ENCODE measurements around the gene IRF4.

Gene IRF4

DNA sequence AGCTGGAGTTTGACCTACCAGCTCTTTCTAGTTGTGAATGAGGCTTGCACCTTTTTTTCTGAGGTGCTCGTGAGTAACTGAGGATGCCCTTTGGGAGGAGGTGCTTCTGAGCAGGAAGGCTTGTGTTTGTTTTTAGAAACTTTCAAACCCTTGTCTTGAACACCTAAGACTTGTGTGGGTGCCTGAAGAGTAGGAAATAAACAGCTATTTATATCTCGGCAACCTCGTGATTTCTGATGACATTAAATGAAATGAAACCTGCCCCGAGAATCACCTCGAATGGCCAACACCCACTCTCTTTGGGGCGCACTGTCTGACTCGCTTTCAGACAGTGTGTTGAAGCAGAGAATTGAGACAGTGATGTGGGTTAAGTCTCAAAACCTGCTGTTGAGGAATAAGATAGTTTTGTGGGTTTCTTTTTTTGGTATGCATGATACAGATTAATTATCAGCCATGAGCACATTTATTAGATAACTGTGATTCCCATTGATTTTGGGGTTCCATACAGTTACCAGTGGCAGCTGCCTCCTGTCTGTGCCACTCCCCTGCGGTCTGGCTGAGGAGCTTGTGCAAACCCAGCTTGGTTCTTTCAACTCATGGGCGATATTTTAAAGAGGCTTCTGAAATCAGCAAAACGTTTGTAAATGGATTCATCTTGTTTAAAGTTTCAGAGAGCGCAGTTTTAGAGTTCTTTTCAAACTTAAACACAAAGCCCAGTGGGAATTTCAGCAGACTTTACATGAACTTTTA lies 8.4 kb downstream of the IRF4 start:
- DNase-seq, result no peak

DNA sequence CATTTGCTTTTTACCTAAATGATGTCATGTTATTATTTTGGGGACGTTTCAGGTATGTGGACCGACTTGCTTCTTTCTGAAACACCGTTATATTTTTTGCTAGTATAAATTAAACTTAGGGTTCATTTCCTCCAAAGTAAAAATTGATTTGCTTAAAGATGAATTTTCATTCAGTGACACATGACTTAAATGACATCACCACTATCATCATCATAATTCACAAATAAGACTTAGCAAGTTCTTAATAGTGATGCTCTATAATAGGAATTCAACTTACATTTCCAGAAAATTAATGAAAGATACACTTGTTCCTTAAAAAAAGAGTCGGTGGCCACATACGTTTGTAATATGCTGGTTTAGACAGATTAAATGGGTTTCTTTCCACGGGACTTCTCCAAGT lies 9.3 kb downstream of the IRF4 start:
- no peak for DNase-seq

DNA sequence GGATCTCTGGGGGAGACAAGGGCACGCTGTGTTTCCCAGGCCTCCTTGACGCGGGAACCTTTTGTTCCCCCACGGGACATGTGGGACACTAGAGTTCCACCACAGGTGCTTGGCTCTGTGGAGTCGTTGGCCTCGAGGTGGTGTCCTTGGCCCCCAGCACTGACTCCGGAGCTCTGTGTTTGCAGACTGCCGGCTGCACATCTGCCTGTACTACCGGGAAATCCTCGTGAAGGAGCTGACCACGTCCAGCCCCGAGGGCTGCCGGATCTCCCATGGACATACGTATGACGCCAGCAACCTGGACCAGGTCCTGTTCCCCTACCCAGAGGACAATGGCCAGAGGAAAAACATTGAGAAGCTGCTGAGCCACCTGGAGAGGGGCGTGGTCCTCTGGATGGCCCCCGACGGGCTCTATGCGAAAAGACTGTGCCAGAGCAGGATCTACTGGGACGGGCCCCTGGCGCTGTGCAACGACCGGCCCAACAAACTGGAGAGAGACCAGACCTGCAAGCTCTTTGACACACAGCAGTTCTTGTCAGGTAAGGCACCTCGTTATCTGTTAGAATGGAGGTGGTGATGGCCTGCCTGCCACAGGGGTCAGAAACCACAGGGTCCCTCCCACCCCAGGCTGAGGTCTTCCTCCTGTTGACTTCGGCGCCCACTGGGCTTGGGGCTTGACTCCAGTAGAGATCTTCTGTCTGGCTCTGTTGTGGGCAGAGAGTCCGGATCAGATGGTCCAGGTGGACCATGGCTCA lies 9.9 kb downstream of the IRF4 start:
- DNase-seq, result no peak

- no peak for DNase-seq
These were observed 10.6 kb downstream of the IRF4 start for GRCh38 chr6:401994-402640.

GRCh38 chr6:402901-403658 lies 11.5 kb downstream of the IRF4 start:
- DNase-seq, result no peak

GRCh38 chr6:403659-404655 lies 12.4 kb downstream of the IRF4 start:
- no peak for DNase-seq

GRCh38 chr6:404685-405423 lies 13.3 kb downstream of the IRF4 start:
- DNase-seq, result no peak

GRCh38 chr6:408148-408547 lies 16.6 kb downstream of the IRF4 start:
- DNase-seq, result no peak

DNA sequence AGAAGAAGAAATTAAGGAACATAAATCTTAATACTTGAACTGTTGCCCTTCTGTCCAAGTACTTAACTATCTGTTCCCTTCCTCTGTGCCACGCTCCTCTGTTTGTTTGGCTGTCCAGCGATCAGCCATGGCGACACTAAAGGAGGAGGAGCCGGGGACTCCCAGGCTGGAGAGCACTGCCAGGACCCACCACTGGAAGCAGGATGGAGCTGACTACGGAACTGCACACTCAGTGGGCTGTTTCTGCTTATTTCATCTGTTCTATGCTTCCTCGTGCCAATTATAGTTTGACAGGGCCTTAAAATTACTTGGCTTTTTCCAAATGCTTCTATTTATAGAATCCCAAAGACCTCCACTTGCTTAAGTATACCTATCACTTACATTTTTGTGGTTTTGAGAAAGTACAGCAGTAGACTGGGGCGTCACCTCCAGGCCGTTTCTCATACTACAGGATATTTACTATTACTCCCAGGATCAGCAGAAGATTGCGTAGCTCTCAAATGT lies 17.1 kb downstream of the IRF4 start:
- DNase-seq, result peak; percentile 56

DNA sequence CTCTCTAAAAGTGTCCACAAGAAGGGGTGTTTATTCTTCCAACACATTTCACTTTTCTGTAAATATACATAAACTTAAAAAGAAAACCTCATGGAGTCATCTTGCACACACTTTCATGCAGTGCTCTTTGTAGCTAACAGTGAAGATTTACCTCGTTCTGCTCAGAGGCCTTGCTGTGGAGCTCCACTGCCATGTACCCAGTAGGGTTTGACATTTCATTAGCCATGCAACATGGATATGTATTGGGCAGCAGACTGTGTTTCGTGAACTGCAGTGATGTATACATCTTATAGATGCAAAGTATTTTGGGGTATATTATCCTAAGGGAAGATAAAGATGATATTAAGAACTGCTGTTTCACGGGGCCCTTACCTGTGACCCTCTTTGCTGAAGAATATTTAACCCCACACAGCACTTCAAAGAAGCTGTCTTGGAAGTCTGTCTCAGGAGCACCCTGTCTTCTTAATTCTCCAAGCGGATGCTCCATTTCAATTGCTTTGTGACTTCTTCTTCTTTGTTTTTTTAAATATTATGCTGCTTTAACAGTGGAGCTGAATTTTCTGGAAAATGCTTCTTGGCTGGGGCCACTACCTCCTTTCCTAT lies 17.9 kb downstream of the IRF4 start:
- DNase-seq, result no peak

GRCh38 chr6:410555-411395 lies 19.2 kb downstream of the IRF4 start:
- no peak for DNase-seq

GRCh38 chr6:411402-412145 lies 20.0 kb downstream of the IRF4 start:
- DNase-seq, result no peak

DNA sequence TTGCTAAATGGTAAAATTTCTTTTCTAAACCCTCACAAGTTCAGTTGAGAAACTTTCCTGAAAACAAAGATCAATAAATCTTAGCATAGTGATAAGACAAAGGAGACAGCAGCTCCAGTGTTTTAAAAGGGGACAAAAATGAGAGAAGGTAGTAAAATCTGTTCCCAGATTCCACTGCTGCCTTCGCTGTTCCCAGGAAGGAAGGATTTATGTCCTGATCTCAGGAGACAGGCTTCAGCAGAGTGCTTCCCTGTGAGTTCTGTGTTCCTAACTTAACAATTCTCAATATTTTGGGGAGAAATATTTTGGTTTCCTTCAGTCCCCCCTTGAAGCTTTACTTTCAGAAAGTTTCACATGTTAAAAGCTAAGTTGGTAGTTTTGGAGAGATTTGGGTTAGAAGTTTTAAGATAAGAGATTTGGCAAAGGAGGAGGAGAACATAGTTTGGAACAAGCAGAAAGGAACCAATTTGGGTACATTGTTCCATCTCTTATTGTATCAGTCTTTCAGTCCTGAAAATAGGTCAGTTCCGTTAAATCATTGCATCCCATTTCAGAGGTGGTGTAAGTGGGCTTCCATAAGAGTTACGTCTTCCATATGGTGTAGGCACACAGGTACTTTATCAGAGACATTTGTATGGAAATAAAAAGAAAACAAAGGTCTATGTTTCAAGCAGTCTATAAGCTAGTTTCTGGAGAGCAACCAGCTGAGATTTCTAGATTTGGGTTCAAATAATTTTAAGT lies 20.8 kb downstream of the IRF4 start:
- no peak for DNase-seq

DNA sequence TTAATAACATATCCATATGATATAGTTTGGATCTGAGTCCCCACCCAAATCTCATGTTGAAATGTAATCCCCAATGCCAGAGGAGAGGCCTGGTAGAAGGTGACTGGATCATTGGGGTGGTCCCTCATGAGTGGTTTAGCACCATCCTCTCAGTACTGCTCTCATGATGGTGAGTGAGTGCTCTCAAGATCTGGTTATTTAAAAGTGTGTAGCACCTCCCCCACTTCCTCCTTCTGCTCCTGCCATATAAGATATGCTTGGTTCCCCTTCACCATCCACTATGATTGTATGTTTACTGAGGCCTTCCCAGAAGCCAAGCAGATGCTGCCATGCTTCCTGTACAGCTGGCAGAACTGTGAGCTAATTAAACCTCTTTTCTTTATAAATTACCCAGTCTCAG lies 22.9 kb downstream of the IRF4 start:
- DNase-seq, result no peak

DNA sequence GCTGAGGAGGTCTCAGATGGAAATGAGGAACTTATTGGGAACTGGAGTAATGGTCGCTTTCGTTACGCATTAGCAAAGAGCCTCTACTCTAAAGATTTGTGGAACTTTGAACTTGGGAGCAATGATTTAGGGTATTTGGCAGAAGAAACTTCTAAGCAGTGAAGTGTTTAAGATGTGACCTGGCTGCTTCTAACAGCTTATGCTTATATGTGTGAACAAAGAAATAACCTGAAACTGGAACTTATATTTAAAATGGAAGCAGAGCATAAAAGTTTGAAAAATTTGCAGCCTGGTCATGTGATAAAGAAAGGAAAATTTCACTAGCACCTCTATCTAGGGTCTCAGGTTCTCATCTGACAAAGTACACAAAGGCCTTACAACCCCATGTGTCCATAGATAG lies 23.5 kb downstream of the IRF4 start:
- no peak for DNase-seq

- DNase-seq, result no peak
These were observed 29.7 kb downstream of the IRF4 start for GRCh38 chr6:421211-421610.

DNA sequence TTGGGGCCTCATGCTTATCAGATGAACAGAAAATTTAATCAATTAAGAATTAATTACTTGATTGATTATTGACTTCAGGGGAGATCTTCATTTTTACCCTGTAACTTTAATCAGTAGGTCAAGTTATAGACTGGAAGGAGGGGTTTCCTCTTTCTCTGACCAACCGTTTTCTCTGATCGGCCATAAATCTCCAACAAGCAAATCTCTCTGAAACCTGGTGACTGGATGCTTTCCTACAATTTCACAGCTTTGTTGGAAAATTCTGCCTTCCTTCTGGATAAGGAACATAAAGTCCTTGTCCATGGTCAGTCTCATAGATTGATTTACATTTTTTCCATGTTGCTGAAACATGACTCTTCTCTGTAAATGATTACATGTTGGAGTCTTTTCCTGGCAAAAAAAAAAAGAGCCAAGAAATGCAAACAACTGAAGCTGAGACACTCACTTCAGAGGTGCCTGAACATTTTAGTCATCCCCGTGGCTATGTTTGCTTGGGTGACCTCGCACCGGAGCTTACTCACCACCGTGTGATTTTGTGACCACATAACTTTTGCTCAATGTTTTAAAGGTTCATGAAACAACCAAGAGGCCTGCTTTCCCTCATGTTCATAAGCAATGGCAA lies 31.0 kb downstream of the IRF4 start:
- DNase-seq, result no peak

Data from GDM1 (cell line).